ENCODE results near the gene AKAP13.

Gene AKAP13

DNA sequence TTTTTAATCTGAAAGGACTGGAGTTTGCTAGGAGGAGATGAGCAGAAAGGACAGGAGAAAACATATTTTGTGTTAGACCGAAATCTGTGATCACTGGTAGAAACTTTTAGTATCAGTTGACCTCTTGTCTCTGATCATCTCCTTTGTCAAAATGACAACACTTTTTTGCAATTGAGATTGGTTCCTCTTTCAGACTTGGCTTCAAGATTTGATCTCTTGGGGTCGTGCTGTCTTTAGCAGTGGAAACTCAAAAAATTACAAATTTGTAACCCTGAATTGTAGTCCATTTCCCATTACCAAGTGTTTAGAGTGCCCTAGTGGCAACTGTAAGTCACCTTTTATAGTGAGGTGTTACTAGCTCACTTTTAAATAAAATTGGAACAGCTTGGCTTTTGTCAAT, 306.9 kb downstream of the AKAP13 start:
- no peak for DNase-seq

DNA sequence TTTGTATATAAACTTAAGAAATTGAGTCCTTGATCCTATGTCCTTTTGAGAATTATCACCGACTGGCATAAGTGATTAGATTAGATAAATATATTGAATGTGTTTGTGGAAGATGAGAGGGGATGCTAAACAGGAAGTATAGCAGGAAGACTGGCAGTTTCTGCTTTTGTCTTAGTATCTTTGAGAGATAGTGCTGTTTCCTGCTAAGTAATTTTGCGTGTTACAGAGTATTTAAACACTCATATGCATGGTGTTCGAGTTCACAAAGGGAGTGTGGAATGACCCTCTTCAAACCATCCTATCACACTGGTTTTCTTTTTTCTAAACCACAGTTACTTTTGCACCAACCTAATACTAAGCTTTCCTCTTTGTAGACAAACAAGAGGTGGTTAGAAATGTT, 308.3 kb downstream of the AKAP13 start:
- no peak for DNase-seq

DNA sequence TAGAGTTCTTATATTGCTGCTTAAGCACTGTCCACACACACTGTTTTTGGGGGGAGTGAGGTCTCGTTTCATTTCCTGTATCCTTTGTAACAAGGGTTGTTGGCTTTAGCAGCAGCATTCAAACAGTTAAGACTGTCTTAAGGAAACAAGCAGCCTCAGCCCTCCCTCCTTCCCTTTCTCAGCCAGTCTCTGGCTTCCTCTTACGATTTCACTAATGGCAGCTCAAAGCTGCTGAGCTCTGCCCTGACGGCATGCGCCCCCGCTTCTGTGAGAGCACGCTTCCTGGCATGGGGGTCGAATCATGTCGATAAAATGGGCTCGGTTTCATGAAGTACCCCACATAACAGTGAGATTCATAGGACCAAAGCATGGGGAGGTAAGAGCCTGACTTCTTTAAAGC, 309.3 kb downstream of the AKAP13 start:
- DNase-seq, result no peak

GRCh38 chr15:85690561-85691231, 310.3 kb downstream of the AKAP13 start:
- DNase-seq, result no peak

GRCh38 chr15:85691350-85692240, 311.2 kb downstream of the AKAP13 start:
- DNase-seq, result no peak

DNA sequence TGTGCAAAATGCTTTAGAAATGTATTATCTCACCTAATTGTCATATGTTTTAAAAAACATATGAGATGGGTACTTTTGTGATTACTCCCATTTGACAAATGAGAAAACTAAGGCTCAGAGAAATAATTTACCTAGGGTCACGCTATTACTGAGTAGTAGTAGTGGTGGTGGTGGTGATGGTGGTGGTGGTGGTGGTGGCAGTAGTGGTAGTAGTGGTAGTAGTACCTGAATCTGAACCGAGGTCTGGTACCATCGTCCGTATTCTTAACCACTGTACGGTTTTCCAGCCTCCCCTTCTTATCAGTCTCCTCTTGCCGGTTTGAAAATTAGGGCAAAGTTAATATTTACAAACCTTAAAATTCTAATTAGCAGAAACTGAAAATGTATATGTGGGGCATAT, 311.9 kb downstream of the AKAP13 start:
- no peak for DNase-seq

DNA sequence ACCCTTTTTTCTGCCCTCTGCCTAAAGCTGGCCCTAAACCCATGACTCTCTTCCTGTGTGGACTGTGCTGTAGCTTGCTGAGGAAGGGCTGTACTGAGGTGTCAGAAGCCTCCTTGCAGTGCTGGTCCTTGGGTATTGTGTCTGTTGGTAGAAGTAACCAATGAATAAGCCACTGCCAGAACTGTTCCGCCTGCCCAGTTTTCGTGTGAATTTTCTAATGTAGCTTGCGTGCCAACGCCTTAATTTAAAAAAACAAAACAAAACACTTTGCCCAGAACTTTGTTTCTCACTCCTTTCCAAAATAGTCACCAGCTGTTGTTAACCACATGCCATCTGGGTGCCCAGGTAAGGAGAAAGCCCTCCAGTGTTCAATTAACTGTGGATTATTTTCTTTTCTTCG, 312.5 kb downstream of the AKAP13 start:
- DNase-seq, result peak; percentile 33 to 59

DNA sequence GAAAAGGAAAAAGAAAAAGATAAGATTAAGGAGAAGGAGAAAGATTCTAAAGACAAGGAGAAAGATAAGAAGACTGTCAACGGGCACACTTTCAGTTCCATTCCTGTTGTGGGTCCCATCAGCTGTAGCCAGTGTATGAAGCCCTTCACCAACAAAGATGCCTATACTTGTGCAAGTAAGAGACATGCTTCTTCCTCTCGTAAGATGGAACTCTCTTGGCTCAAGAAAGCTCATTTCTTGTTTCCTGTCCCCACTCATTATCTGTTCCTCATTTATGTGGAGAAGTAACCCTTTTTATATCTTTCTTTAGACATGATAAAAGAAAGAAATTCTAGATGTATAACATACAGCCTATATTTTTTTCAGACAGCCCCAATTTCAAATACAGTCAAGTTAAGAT, 312.9 kb downstream of the AKAP13 start:
- no peak for DNase-seq

DNA sequence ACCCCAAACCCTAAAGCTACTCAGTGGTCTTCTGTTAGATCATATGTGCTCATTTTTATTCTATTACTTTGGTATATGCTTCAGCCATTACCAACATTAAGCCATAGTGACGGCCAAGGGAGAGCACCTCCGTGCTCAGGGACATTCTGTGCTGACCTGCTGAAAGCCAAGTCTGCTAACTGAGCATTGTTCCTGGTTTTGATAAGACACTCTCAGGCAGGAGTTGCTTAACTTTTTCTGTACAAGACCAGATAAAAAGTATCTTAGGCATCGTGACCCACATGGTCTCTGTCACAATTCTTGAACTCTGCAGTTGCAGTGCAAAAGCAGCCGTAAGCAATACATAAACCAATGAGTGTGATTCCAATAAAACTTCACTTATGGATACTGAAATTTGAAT, 313.7 kb downstream of the AKAP13 start:
- DNase-seq, result no peak

DNA sequence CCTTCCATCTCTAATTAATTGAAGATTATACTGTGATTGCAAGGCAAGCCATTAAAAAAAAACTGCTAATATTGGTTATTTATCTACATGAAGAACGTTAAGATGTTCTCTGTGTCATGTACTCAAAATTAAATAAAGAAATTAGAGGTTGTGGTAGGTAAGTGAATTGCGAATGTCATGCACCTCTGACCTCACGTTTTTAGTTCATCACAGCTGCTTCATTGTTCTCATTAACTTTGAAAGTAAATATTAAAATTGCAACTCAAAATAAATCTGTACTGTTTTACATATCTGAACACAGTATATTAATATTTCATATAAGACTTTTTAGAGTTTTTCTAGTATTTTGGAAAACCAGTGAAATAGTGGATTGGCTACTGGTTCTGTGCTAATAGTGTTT, 320.4 kb downstream of the AKAP13 start:
- DNase-seq, result no peak

DNA sequence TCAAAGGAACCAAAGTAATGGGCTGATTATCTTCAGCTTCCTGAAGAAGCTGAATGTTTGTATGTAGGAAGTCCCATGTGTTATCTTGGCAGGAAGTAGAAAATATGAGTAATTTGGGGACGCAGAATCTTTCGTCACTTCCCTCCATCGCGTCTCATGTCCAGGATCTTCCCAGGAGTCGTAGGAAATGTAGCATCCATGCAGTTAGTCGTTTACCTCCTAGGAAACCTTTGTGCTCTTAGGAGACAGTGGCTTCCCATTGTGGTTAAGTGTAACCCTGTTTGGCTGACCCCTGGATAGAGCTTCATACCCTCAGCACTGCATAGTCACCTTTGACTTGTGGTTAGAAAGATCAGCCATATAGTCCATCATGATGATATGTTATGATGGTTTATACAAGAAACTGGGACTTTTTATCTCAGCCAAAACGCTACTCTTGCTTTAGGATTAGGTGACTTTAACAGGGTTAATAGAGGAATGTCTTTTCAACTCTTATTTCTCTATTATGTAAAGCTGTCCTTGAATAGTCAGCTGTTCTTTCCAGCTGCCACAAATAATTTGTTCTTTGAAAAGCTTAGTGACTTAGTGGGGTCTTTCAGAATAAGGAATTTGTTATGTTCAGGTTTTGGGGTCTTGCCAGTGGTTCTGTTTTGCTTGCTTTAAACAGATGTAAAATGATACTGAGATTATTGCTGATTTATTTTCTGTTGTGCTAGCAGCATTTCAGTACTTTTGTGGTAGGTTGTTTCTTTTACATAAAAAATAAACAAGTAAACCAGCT, 322.1 kb downstream of the AKAP13 start:
- no peak for DNase-seq

DNA sequence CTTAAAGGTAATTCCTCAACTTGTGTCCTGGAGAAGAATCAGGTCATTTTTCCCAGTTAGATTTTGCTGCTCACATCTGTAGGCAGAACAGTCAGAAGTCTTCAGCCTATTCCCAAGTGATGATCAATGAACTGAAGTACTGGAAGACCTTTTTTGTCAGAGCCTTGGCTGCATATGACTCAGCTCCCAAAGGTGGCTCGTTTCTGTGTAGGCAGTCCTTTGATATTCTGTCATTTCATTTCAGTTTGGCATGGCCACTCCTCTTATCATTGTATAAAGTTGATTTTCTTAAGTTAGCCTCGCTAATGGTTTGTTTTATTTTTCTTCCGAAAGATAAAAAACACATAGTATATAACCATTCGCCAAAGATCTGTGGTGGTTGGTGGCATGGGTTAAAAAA, 323.7 kb downstream of the AKAP13 start:
- DNase-seq, result no peak

GRCh38 chr15:85704720-85705429, 324.5 kb downstream of the AKAP13 start:
- peak; percentile 3 to 29 for DNase-seq

DNA sequence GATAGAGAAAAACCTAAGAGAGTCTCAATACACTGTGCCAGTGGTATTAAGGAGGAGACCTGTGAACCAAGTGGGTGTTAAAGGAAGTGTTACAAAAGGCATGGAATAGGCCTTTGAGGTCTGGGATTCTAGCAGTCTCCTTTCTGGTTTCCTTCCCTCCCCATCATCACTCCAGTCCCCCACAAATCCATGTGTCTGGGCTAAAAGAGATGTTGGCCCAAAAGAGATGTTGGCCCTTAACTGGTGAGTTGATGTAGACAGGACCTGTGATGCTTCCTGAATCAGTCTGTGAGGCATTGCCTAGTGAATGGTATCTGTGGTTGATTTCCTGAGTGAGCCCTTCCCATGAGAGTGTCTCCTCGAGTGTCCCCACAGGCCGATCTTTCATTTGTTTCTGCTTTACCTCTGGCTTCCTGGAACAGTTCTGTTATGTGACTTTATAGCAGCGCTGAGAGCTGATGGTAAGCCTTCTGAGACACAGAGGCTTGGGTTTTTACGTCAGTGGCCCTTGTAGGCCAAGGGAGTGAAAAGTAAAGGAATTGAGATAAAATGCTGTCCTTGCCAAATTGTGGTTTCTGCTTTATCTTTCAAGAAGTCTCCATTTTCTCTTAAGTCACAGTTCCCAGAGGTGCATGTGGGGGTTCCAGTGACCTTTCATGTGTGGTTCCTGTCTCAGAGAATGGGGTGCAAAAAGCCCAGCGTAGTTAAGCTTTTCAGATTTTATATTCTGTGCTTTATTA, 326.5 kb downstream of the AKAP13 start:
- no peak for DNase-seq

GRCh38 chr15:85707519-85708338, 327.3 kb downstream of the AKAP13 start:
- DNase-seq, result peak; percentile 24 to 71

GRCh38 chr15:85708402-85708941, 328.1 kb downstream of the AKAP13 start:
- no peak for DNase-seq

GRCh38 chr15:85709250-85709649, 328.8 kb downstream of the AKAP13 start:
- DNase-seq, result no peak

GRCh38 chr15:85710340-85710842, 330.0 kb downstream of the AKAP13 start:
- no peak for DNase-seq

DNA sequence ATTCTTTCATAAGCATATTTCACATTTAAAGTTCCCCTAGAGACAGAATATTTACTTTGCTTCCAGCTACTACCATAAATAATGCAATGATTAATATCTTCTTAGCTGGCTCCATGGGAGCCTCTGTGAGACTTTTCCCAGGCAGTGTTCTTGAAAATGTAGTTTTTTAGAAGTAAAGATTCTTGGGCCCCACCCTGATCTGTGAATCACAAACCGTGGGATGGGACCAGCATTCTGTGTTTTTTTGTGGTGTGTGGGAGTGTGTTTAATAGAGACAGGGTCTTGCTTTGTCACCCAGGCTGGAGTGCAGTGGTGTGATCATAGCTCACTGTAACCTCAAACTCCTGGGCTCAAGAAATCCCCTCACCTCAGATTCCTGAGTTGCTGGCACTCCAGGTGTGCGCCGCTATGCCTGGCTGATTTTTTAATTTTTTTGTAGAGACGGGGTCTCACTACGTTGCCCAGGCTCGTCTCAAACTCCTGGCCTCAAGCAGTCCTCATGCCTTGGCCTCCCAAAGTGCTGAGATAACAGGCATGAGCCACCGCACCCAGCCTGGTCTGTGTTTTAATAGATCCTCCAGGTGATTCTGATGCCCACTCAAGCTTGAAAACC, 331.3 kb downstream of the AKAP13 start:
- DNase-seq, result no peak

- no peak for DNase-seq
Observed at GRCh38 chr15:85716261-85716660, 335.9 kb downstream of the AKAP13 start.
